SJCRH30 (cell line): ENCODE measurements around the gene SPDYC. TPM values are rescaled to one million over a fixed set of nuclear protein-coding genes. Genes with fewer than 3 reads are reported as not detected.
A peak's percentile ranks its signal among the peaks of the same experiment; 100 is the strongest.
"Not testable (repeated sequence)": the region's sequence is repeated elsewhere in the genome, so short reads cannot be mapped to it uniquely, and the experiment has no call there.

ENCODE experiments used
- DNase-seq, 2 experiments: peaks; one replicate each; pipeline ENCODE4 v3.0.0-alpha.2; 2015 to 2020
- H3K27ac ChIP-seq: fragments of 250-450 bp; sonication (Bioruptor Pico); 2 replicates; pipeline ENCODE4 v1.5.1; 2020; ENCODE audit warnings: mild to moderate bottlenecking, moderate library complexity
- H3K27me3 ChIP-seq: fragments of 250-450 bp; sonication (Bioruptor Pico); 2 replicates; pipeline ENCODE4 v1.5.1; 2020; ENCODE audit warnings: mild to moderate bottlenecking, moderate library complexity
- H3K36me3 ChIP-seq: fragments of 250-450 bp; sonication (Bioruptor Pico); 2 replicates; pipeline ENCODE4 v1.5.1; 2020; ENCODE audit warnings: mild to moderate bottlenecking, moderate library complexity
- H3K4me1 ChIP-seq: fragments of 250-450 bp; sonication (Bioruptor Pico); 2 replicates; pipeline ENCODE4 v1.5.1; 2020; ENCODE audit warnings: mild to moderate bottlenecking, moderate library complexity
- H3K4me3 ChIP-seq: fragments of 250-450 bp; sonication (Bioruptor Pico); 2 replicates; pipeline ENCODE4 v1.5.1; 2020; ENCODE audit warnings: mild to moderate bottlenecking, moderate library complexity
- H3K9me3 ChIP-seq: fragments of 250-450 bp; sonication (Bioruptor Pico); replicated peaks from 2 replicates; pipeline ENCODE4 v1.5.1; 2020; ENCODE audit warnings: mild to moderate bottlenecking, moderate library complexity
- total RNA-seq: library from RNA; depleted of rRNA; stranded (reverse); fragments of >200 nt; shearing (Covaris generic); gene quantifications from 2 replicates; pipeline ENCODE4 v1.2.3, GENCODE V29; 2014

Gene SPDYC
- total RNA-seq, 1 experiment from 2014 or later = 0.18 TPM

GRCh38 chr11:65131417-65131776, 38.6 kb upstream of the SPDYC start:
- DNase-seq = no peak
- Histone ChIP-seq H3K36me3 (peaks cover 21% of the 10 kb centered on the region), H3K4me1 (peaks cover 6% of the 10 kb centered on the region; the same call in 1 of the 2 replicates), H3K4me3 (no peak overlapping the region), H3K27ac (no peak overlapping the region), H3K9me3 (no peaks in the 10 kb centered on the region), H3K27me3 (no peaks in the 10 kb centered on the region)

- no peaks in the 10 kb centered on the region for H3K27me3 ChIP-seq
- DNase-seq = no peak
- no peak overlapping the region for H3K4me3 ChIP-seq
- H3K36me3 ChIP-seq = peaks cover 17% of the 10 kb centered on the region
- no peaks in the 10 kb centered on the region for H3K9me3 ChIP-seq
- no peak overlapping the region for H3K27ac ChIP-seq
- peaks cover 6% of the 10 kb centered on the region; the same call in 1 of the 2 replicates for H3K4me1 ChIP-seq
Measured at GRCh38 chr11:65131895-65132237, 38.2 kb upstream of the SPDYC start.

- no peaks in the 10 kb centered on the region for H3K27me3 ChIP-seq
- H3K4me3 ChIP-seq = no peak overlapping the region
- DNase-seq = no peak
- no peaks in the 10 kb centered on the region for H3K9me3 ChIP-seq
- H3K4me1 ChIP-seq = peaks cover 6% of the 10 kb centered on the region; the same call in 1 of the 2 replicates
- no peak overlapping the region for H3K27ac ChIP-seq
- peaks cover 15% of the 10 kb centered on the region for H3K36me3 ChIP-seq
Measured at GRCh38 chr11:65132238-65132987, 37.6 kb upstream of the SPDYC start.

- H3K4me1 ChIP-seq = peaks cover 6% of the 10 kb centered on the region; the same call in 1 of the 2 replicates
- peaks cover 12% of the 10 kb centered on the region for H3K36me3 ChIP-seq
- no peak for DNase-seq
- no peaks in the 10 kb centered on the region for H3K9me3 ChIP-seq
- H3K27me3 ChIP-seq = no peaks in the 10 kb centered on the region
- peak overlapping the region; percentile 82 for H3K4me3 ChIP-seq
- H3K27ac ChIP-seq = no peak overlapping the region
Measured at GRCh38 chr11:65132988-65133700, 36.9 kb upstream of the SPDYC start.

- Histone ChIP-seq H3K27me3 (no peaks in the 10 kb centered on the region), H3K27ac (peak overlapping the region; percentile 99; the same call in 1 of the 2 replicates), H3K9me3 (no peaks in the 10 kb centered on the region), H3K4me1 (peaks cover 6% of the 10 kb centered on the region; the same call in 1 of the 2 replicates), H3K36me3 (peaks cover 9% of the 10 kb centered on the region), H3K4me3 (peak overlapping the region; percentile 82)
- DNase-seq = no peak
Measured at GRCh38 chr11:65133724-65134123, 36.3 kb upstream of the SPDYC start.

GRCh38 chr11:65134240-65134951, 35.6 kb upstream of the SPDYC start, which contains the start of gene SYVN1:
Gene SYVN1 (minus strand): TSS chr11:65134519. CDS start chr11:65133601, 918 bp downstream.
- H3K36me3 ChIP-seq = peaks cover 2% of the 10 kb centered on the region
- peak within 1 kb of the TSS; percentile 82 for H3K4me3 ChIP-seq
- no peaks in the 10 kb centered on the region for H3K27me3 ChIP-seq
- peak; percentile 87 to 88 for DNase-seq
- H3K4me1 ChIP-seq = peaks cover 6% of the 10 kb centered on the region; the same call in 1 of the 2 replicates
- H3K9me3 ChIP-seq = no peaks in the 10 kb centered on the region
- H3K27ac ChIP-seq = peak within 1 kb of the TSS; percentile 99

- peak overlapping the region; percentile 99 for H3K27ac ChIP-seq
- H3K4me3 ChIP-seq = peak overlapping the region; percentile 82
- no peaks in the 10 kb centered on the region for H3K9me3 ChIP-seq
- DNase-seq = peak; percentile 89 to 94
- H3K4me1 ChIP-seq = peaks cover 6% of the 10 kb centered on the region; the same call in 1 of the 2 replicates
- H3K36me3 ChIP-seq = no peaks in the 10 kb centered on the region; the same call in 1 of the 2 replicates
- no peaks in the 10 kb centered on the region for H3K27me3 ChIP-seq
Measured at GRCh38 chr11:65134952-65135632, 34.9 kb upstream of the SPDYC start.

- no peaks in the 10 kb centered on the region for H3K9me3 ChIP-seq
- H3K4me1 ChIP-seq = peaks cover 6% of the 10 kb centered on the region; the same call in 1 of the 2 replicates
- H3K4me3 ChIP-seq = peak overlapping the region; percentile 82
- no peaks in the 10 kb centered on the region for H3K27me3 ChIP-seq
- no peak overlapping the region for H3K27ac ChIP-seq
- no peaks in the 10 kb centered on the region; the same call in 1 of the 2 replicates for H3K36me3 ChIP-seq
- DNase-seq = no peak
Measured at GRCh38 chr11:65135633-65136145, 34.3 kb upstream of the SPDYC start.

- H3K9me3 ChIP-seq = no peaks in the 10 kb centered on the region; the same call in 1 of the 2 replicates
- no peak overlapping the region for H3K27ac ChIP-seq
- no peak overlapping the region for H3K4me3 ChIP-seq
- no peak for DNase-seq
- no peaks in the 10 kb centered on the region for H3K27me3 ChIP-seq
- no peaks in the 10 kb centered on the region for H3K36me3 ChIP-seq
- H3K4me1 ChIP-seq = peaks cover 6% of the 10 kb centered on the region; the same call in 1 of the 2 replicates
Measured at GRCh38 chr11:65136515-65137096, 33.4 kb upstream of the SPDYC start.

GRCh38 chr11:65141896-65142494, 28.0 kb upstream of the SPDYC start:
- H3K4me3 ChIP-seq = no peak overlapping the region
- peaks cover under 1% of the 10 kb centered on the region for H3K9me3 ChIP-seq
- no peak overlapping the region for H3K27ac ChIP-seq
- no peaks in the 10 kb centered on the region for H3K4me1 ChIP-seq
- H3K27me3 ChIP-seq = no peaks in the 10 kb centered on the region
- DNase-seq = no peak
- H3K36me3 ChIP-seq = no peaks in the 10 kb centered on the region

GRCh38 chr11:65147352-65148075, 22.5 kb upstream of the SPDYC start:
- no peak overlapping the region for H3K27ac ChIP-seq
- no peak overlapping the region for H3K4me3 ChIP-seq
- peaks cover 5% of the 10 kb centered on the region; the same call in 1 of the 2 replicates for H3K9me3 ChIP-seq
- H3K27me3 ChIP-seq = no peaks in the 10 kb centered on the region
- DNase-seq = no peak
- no peaks in the 10 kb centered on the region for H3K36me3 ChIP-seq
- peaks cover 11% of the 10 kb centered on the region; the same call in 1 of the 2 replicates for H3K4me1 ChIP-seq

GRCh38 chr11:65148657-65149056, 21.4 kb upstream of the SPDYC start:
- Histone ChIP-seq H3K9me3 (peaks cover 5% of the 10 kb centered on the region; the same call in 1 of the 2 replicates), H3K4me1 (peaks cover 11% of the 10 kb centered on the region; the same call in 1 of the 2 replicates), H3K4me3 (no peak overlapping the region), H3K27me3 (no peaks in the 10 kb centered on the region), H3K27ac (no peak overlapping the region), H3K36me3 (no peaks in the 10 kb centered on the region)
- no peak for DNase-seq

- not testable (repeated sequence) for H3K36me3 ChIP-seq, DNase-seq, H3K27ac ChIP-seq, H3K27me3 ChIP-seq, H3K9me3 ChIP-seq, H3K4me3 ChIP-seq
- H3K4me1 ChIP-seq = peaks cover 11% of the 10 kb centered on the region; the same call in 1 of the 2 replicates
Measured at GRCh38 chr11:65150131-65150508, 19.9 kb upstream of the SPDYC start.
